ENCODE measurements around the gene CCDC150.
A peak's percentile ranks its signal among the peaks of the same experiment; 100 is the strongest.
"Not testable (repeated sequence)": the region's sequence is repeated elsewhere in the genome, so short reads cannot be mapped to it uniquely, and the experiment has no call there.

CCDC150 gene

GRCh38 chr2:196639180-196640030 lies at the start of gene CCDC150:
CCDC150 (plus strand) TSS chr2:196639715; CDS start chr2:196639767, 52 bp downstream.
- peak; percentile 66 for DNase-seq (ENCODE audit: low read depth)

DNA sequence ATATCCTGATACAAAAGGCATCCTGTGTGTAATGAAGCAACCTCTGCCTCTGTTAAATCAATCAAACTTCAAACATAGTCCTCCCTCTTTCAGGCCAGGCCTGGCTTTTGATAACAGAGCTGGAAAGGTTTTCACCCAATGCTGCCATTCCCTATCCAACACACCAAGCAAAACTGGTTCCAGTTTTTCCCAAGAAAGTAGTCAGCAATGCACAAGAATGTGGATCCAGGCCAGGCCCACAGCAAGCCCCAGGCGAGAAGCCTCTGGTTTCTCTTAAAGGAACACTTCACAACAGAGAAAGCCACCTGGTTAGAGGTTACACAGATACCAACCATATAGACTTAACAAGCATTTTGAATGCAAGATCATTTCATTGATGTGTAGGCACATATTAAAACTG lies 49.2 kb upstream of the CCDC150 start:
- DNase-seq (ENCODE audit: low read depth), result no peak

DNA sequence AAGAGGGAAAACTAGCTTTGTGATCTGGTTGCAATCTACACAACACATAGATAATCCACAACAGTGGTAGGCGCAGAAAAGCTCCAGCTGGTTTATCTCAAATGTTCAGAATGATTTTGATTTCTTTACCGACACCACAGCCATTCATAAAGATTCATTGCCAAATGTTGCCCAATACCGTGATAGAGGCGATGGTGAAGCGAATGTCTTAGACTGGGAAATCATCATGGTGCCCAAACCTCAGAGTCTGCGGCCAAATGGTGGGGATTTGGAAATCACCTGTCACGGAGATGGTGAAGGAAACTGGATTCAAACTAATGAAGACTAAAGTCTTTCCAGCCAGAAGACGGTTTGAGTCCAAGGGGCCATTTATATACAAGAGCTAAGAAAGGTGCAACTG lies 48.5 kb upstream of the CCDC150 start:
- no peak for DNase-seq (ENCODE audit: low read depth)

- no peak for DNase-seq (ENCODE audit: low read depth)
Observed at GRCh38 chr2:196591621-196592022, 47.9 kb upstream of the CCDC150 start.

DNA sequence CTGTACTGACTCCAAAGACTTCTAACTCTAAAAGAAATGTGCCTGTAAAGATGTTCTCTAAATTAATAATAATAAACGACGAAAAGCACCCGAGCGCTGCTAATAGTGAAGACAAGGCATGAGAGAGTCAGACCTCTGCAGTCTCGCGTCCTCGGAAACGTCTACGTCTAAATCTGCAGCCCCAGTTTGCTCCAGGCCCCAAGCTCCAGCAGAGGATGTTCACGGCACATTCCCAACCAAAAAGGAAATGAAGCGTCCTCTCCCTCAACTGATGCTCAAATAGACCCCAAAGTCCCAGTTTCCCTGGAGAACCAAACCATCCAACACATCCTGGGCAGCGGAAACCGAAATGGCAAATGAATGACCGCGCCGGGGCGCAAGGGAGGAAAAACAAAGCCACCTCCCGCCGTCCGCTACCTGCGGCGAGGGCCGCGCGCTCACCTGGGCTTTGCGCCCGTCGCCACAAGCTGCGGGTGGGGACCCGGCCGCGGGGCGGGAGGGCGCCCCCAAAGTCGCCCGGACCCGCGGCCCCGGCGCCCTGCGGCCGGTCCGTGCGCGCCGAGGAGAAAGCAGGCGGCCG lies 47.1 kb upstream of the CCDC150 start:
- DNase-seq (ENCODE audit: low read depth), result no peak

DNA sequence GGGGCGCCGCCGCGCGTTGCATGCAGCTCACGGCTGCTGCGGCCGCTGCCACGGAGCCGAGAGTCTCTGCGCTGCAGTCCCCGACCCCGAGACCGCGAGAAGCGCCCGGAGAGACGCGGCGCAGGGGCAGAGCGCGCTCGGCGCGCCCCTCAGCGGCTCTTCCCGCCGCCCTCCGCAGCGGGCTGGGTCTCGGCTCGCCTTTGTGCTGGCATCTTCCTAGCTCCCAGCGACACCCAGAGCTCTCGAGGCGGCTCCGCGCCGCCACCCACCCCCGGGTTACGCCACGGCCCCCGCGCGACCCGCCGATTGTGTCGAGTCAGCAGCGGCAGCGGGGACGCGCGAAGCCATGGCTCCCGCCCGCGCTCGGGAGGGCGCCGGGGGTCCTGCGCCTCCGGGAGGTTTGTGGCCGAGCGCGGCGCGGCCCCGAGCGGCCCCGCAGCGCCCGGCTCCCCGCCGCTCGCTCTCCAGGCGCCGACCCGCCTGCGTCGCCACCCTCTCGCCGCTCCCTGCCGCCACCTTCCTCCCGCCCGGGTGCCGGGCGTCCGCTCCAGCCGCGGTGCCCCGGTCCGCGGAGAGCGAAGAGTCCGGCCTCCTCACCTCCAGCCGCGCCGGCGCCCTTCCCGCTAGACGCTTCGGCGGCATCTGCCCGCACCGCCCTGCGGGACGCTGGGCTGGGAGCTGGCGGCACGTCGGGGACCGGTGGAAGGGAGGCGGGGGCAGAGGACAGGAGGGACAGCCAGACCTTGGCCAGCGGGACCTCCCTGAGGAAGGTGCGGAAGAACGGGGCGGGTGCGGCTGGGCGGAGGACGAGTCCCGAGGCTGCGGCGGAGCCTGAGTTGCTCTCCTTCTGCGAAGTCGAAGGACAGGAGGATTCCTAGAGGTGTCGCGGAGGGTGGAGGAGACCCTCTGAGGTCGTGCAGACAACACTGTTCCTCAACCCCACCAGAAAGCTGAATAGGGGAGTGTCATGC lies 46.3 kb upstream of the CCDC150 start, which contains the start of gene HECW2:
Gene HECW2, minus strand, starts transcription at position 644 of the 971 bp plus-strand sequence.
- no peak for DNase-seq (ENCODE audit: low read depth)

DNA sequence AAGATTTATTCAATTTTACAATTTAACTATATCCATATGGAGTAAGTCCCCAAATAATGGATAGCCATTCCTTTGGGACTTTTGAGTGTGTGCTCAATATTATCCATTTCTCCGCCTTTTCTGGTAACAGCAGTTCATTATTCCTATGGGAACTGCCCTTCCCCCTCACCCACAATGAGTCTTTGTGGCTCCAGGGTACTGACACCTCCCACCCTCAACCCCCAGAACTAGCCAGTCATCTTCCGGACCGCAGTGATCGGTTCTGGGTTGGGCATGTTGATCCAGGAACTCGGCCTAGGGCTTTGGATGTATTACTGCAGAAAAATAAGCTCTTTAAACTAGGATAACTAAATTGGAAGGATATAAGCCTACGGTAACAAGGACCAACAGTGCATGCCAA lies 45.4 kb upstream of the CCDC150 start:
- no peak for DNase-seq (ENCODE audit: low read depth)

DNA sequence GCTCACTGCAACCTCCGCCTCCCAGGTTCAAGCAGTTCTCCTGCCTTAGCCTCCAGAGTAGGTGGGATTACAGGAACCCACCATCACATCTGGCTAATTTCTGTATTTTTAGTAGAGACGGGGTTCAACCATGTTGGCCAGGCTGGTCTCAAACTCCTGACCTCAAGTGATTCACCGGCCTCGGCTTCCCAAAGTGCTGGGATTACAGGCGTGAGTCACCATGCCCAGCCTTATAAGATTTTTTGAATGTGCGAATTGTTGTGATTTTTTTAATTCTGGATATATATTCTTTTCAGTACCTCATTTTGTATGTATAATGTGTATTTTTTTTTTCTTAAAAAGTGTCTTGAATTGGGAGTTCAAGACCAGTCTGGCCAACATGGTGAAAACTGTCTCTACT lies 42.0 kb upstream of the CCDC150 start:
- no peak for DNase-seq (ENCODE audit: low read depth)

GRCh38 chr2:196598412-196598811 lies 41.1 kb upstream of the CCDC150 start:
- no peak for DNase-seq (ENCODE audit: low read depth)

DNA sequence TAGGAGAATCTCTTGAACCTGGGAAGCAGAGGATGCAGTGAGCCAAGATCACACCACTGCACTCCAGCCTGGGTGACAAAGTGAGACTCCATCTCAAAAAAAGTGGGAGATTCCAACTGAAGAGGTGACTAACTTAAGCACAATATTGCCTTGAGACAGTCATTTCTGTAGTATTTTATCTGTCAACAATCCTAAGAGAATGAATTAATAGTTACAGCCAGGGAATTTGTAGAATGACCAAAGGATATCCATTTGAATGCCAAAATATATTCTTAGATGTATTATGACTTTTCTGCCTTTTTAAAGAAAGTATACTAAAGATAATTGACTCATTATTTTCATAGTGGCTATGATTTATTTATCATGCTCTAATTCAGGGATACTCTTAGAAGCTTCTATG lies 40.7 kb upstream of the CCDC150 start:
- DNase-seq (ENCODE audit: low read depth), result no peak

GRCh38 chr2:196601430-196602306 lies 37.8 kb upstream of the CCDC150 start:
- DNase-seq (ENCODE audit: low read depth), result peak; percentile 93

- DNase-seq (ENCODE audit: low read depth), result no peak
Observed at GRCh38 chr2:196604196-196604595, 35.3 kb upstream of the CCDC150 start.

- DNase-seq (ENCODE audit: low read depth), result no peak
Observed at GRCh38 chr2:196606516-196606915, 33.0 kb upstream of the CCDC150 start.

GRCh38 chr2:196607073-196607472 lies 32.4 kb upstream of the CCDC150 start:
- DNase-seq (ENCODE audit: low read depth), result no peak

- DNase-seq (ENCODE audit: low read depth), result not testable (repeated sequence)
Observed at GRCh38 chr2:196607896-196608295, 31.6 kb upstream of the CCDC150 start.

- no peak for DNase-seq (ENCODE audit: low read depth)
Observed at GRCh38 chr2:196609806-196610205, 29.7 kb upstream of the CCDC150 start.

- DNase-seq (ENCODE audit: low read depth), result no peak
Observed at GRCh38 chr2:196610796-196611195, 28.7 kb upstream of the CCDC150 start.

DNA sequence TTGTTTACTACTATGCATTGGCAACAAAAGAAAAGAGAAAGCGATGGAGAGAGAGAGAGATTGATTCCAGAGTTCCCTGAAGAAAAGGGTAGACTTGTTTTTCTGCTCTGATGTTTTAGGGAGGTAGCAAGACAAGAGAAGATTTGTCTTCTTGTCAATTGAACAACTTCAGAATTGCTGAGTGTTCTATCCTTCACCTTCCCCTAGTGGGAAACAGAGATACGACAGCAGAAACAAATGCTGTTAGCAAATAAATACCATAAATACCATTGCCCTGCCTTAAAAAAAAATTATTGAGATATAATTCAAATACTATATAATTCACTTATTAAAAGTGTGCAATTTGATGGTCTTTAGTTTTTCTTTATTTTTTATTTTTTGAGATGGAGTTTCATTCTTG lies 26.2 kb upstream of the CCDC150 start:
- no peak for DNase-seq (ENCODE audit: low read depth)

- no peak for DNase-seq (ENCODE audit: low read depth)
Observed at GRCh38 chr2:196617430-196617829, 22.1 kb upstream of the CCDC150 start.

DNA sequence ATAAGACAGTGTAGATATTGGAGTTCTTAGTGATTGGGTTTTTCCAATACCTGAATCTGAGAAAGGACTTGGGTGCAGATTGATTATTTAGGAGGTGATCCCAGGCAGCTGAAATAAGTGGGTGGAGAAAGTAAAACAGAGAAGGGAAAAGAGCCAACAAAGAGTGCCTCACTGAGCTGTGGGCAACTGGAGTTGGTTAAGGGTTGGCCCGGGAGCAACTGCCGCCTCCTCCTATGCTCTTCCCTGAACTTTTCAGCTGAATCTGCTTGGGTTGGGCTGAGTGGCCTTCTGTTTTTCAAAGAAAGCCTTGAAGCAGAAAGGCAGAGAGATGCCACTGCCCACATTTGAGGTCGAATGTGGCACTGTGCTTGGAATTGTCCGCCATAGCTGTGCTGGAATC lies 20.9 kb upstream of the CCDC150 start:
- DNase-seq (ENCODE audit: low read depth), result no peak

DNA sequence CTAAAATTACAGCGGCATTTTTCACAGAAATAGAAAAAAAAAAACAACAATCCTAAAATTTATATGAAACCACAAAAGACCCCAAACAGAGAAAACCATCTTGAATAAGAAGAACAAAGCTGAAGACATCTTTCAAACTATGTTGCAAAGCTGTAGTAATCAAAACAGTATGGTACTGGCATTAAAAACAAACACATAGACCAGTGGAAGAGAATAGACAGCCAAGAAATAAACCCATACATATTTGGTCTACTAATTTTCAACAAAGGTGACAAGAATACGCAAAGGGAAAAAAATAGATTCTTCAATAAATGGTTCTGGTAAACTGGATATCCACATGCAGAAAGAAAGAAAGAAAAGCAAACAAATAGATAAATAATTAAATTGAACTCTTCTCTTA lies 9.0 kb upstream of the CCDC150 start:
- no peak for DNase-seq (ENCODE audit: low read depth)

Measured in GM04503 (cell line).